K562 (cell line): Measurements from ENCODE around the gene HLA-DRB1. TPM values are rescaled to one million over a fixed set of nuclear protein-coding genes. Genes with fewer than 3 reads are reported as not detected.

Experiments
- ATAC-seq: fragments of 200-7000 bp; cut with Tn5 transposase; 3 replicates; pipeline ENCODE4 v1.9.1; 2020; ENCODE audit warnings: moderate library complexity
- BruUV-seq: library from RNA; stranded (reverse); fragments of 400-500 nt; replicated peaks from 2 replicates; lab custom pipeline; 2021; lab: Mats Ljungman, UMichigan
- CTCF ChIA-PET: fragments of 300-600 bp; formaldehyde crosslinking; extraction: SDS; loops from one replicate; lab custom pipeline; 2021; ENCODE audit warnings: low intra/inter-chr PET ratio; lab: Yijun Ruan, JAX
- POLR2A ChIA-PET: fragments of 300-600, 350-650 bp; sonication (Branson Sonifier 250); formaldehyde crosslinking; extraction: SDS; loops from one replicate; lab custom pipeline; 2021; ENCODE audit warnings: antibody characterized with exemption, inconsistent platforms; lab: Yijun Ruan, JAX
- DNase-seq, 4 experiments: peaks; one replicate each; pipeline versions ENCODE4 v3.0.0 to v3.0.0-alpha.2; 2011 to 2018; ENCODE audit warnings: low spot score in 3 of 4, mixed read lengths in 3 of 4; ENCODE audit errors: extremely low read depth in 1 of 4
- FAIRE-seq: peaks from 2 replicates; lab custom pipeline; 2011; peaks lifted over from hg19 to GRCh38; lab: Jason Lieb, UNC
- H2AFZ ChIP-seq: 2 replicates; pipeline ENCODE4 v1.6.0; 2011; ENCODE audit warnings: low read depth, low read length, control low read depth, inconsistent platforms
- H3K27ac ChIP-seq: fragments of 200-600 bp; 3 replicates; pipeline ENCODE4 v1.8.0; 2011; ENCODE audit warnings: low read depth, mild to moderate bottlenecking, control low read depth, inconsistent platforms, low read length, moderate library complexity, mixed read lengths; ENCODE audit errors: extremely low read depth
- H3K27me3 ChIP-seq, 2 experiments: fragments of 300-600 bp in 1 of 2; 2 replicates in 1 of 2; 3 replicates in 1 of 2; pipeline versions ENCODE4 v1.6.0 to v1.8.0; 2011; ENCODE audit warnings: inconsistent platforms in 2 of 2, low read length in 2 of 2, mild to moderate bottlenecking in 1 of 2, mixed read lengths in 1 of 2, moderate library complexity in 1 of 2; ENCODE audit not compliant: control insufficient read depth in 2 of 2, insufficient read depth in 2 of 2
- H3K36me3 ChIP-seq: fragments of 300-600 bp; 3 replicates; pipeline ENCODE4 v1.8.0; 2011; ENCODE audit warnings: mild to moderate bottlenecking, low read length, inconsistent platforms; ENCODE audit not compliant: control insufficient read depth, insufficient read depth
- H3K4me1 ChIP-seq, 2 experiments: fragments of 200-600 bp in 1 of 2; replicated peaks in 1 of 2; 2 replicates in 1 of 2; 3 replicates in 1 of 2; pipeline versions ENCODE4 v1.5.1 to v1.8.0; 2011; ENCODE audit warnings: inconsistent platforms in 2 of 2, low read length in 2 of 2, mild to moderate bottlenecking in 1 of 2, mixed read lengths in 1 of 2, moderate library complexity in 1 of 2; ENCODE audit not compliant: control insufficient read depth in 2 of 2, insufficient read depth in 2 of 2
- H3K4me2 ChIP-seq: 2 replicates; pipeline ENCODE4 v1.6.1; 2011; ENCODE audit warnings: low read length, control low read depth, inconsistent platforms, mixed read lengths; ENCODE audit not compliant: insufficient read depth
- H3K4me3 ChIP-seq: fragments of 200-600 bp; sonication (generic), shearing (Covaris generic); 2 replicates; pipeline ENCODE4 v1.5.1; 2016; ENCODE audit warnings: control low read depth, inconsistent platforms
- H3K79me2 ChIP-seq: fragments of 200-600 bp; 3 replicates; pipeline ENCODE4 v1.8.0; 2011; ENCODE audit warnings: low read length, inconsistent platforms; ENCODE audit not compliant: control insufficient read depth, insufficient read depth
- H3K9ac ChIP-seq, 2 experiments: 2 replicates each; pipeline versions ENCODE4 v1.6.0 to v1.6.1; 2011; ENCODE audit warnings: low read depth in 2 of 2, low read length in 2 of 2, control low read depth in 1 of 2, inconsistent platforms in 1 of 2, mild to moderate bottlenecking in 1 of 2, mixed read lengths in 1 of 2; ENCODE audit not compliant: insufficient read depth in 1 of 2
- H3K9me1 ChIP-seq: one replicate; pipeline ENCODE4 v1.6.0; 2011; ENCODE audit warnings: inconsistent platforms, mild to moderate bottlenecking, low read length, moderate library complexity; ENCODE audit not compliant: control insufficient read depth, insufficient read depth
- H3K9me3 ChIP-seq: replicated peaks from 2 replicates; pipeline ENCODE4 v1.5.1; 2011; ENCODE audit warnings: low read depth, low read length, inconsistent platforms; ENCODE audit not compliant: control insufficient read depth, insufficient read depth
- H4K20me1 ChIP-seq: replicated peaks from 2 replicates; pipeline ENCODE4 v1.6.1; 2011; ENCODE audit warnings: low read length, inconsistent platforms, mixed read lengths; ENCODE audit not compliant: control insufficient read depth, insufficient read depth
- MAFG ChIP-seq: fragments of 450-650 bp; conservative IDR thresholded peaks from 2 replicates; pipeline ENCODE4 v1.6.1; 2016; ENCODE audit warnings: missing genetic modification characterization, missing compliant biosample characterization
- NFE2L1 ChIP-seq: fragments of 450-650 bp; IDR thresholded peaks from 2 replicates; pipeline ENCODE4 v1.6.1; 2016; ENCODE audit warnings: missing genetic modification characterization, low read depth, mild to moderate bottlenecking, missing compliant biosample characterization, moderate library complexity, borderline replicate concordance
- YY1 ChIP-seq, 3 experiments: IDR thresholded peaks; 2 replicates each; pipeline ENCODE4 v1.6.1; 2011; ENCODE audit warnings: low read length in 2 of 3, mild to moderate bottlenecking in 2 of 3, moderate library complexity in 2 of 3, borderline replicate concordance in 1 of 3, control low read depth in 1 of 3, low read depth in 1 of 3; ENCODE audit not compliant: insufficient read depth in 3 of 3, insufficient replicate concordance in 2 of 3, control insufficient read depth in 1 of 3, insufficient read length in 1 of 3; ENCODE audit errors: extremely low read depth in 1 of 3
- ZBTB11 ChIP-seq, 3 experiments: fragments of 200-800 bp in 1 of 3; fragments of 250-450 bp in 1 of 3; fragments of 450-650 bp in 1 of 3; sonication (Bioruptor Pico) in 1 of 3; sonication (Bioruptor generic) in 1 of 3; formaldehyde crosslinking in 1 of 3; IDR thresholded peaks; 2 replicates each; pipeline versions ENCODE4 v1.6.1 to v1.8.0; 2016 to 2022; ENCODE audit warnings: mild to moderate bottlenecking in 2 of 3, missing genetic modification characterization in 2 of 3, missing compliant biosample characterization in 1 of 3, moderate library complexity in 1 of 3
- ZBTB40 ChIP-seq, 2 experiments: fragments of 450-650 bp in 1 of 2; sonication (generic) in 1 of 2; formaldehyde crosslinking in 1 of 2; IDR thresholded peaks; 2 replicates each; pipeline versions ENCODE4 v1.7.1 to v1.9.0; 2016 to 2022; ENCODE audit warnings: inconsistent platforms in 1 of 2, mild to moderate bottlenecking in 1 of 2, missing genetic modification reagents in 1 of 2
- ZNF707 ChIP-seq: fragments of 250-450 bp; sonication (Bioruptor Pico); conservative IDR thresholded peaks from 2 replicates; pipeline ENCODE4 v1.8.0; 2022; ENCODE audit warnings: inconsistent platforms, mild to moderate bottlenecking, moderate library complexity
- WGBS: fragments of 100-300 bp; shearing (Covaris generic); methylation state at CpG from one replicate; pipeline ENCODE4 v1.1.6; 2016; ENCODE audit warnings: low coverage, mixed read lengths; ENCODE audit not compliant: insufficient coverage; ENCODE audit errors: missing lambda C conversion rate; 5-methylcytosine and 5-hydroxymethylcytosine counted together
- in situ Hi-C: fragments of 300-500 bp; cut with MboI; formaldehyde crosslinking; loops from 4 replicates; pipeline ENCODE4 v1.15.0; 2018; ENCODE audit warnings: inconsistent platforms, mixed read lengths
- intact Hi-C: fragments of 100-400 bp; cut with micrococcal nuclease; formaldehyde crosslinking; loops from 2 replicates; pipeline ENCODE4 v1.14.2; 2022
- polyA plus RNA-seq, 8 experiments: library from polyadenylated mRNA; depleted of rRNA in 4 of 8; stranded (reverse) in 5 of 8; unstranded in 3 of 8; fragments of >200 nt; fragmentation: Nextera tagmentation in 2 of 8; fragmentation: Illumina TruSeq in 1 of 8; extraction: Ambion mirVana in 2 of 8; extraction: Trizol in 1 of 8; gene quantifications; 2 replicates each; pipeline versions ENCODE4 v1.2.1 to v1.2.3, GENCODE V29; 2011 to 2014; ENCODE audit warnings: inconsistent platforms in 1 of 8, missing spikeins in 1 of 8
- total RNA-seq, 7 experiments: library from RNA; depleted of rRNA in 6 of 7; stranded (reverse); fragments of >200 nt in 6 of 7; fragmentation: Illumina TruSeq in 2 of 7; extraction: Trizol in 2 of 7; gene quantifications; 2 replicates each; pipeline versions ENCODE4 v1.2.1 to v1.2.3, GENCODE V29; 2011 to 2021; ENCODE audit warnings: low replicate concordance in 1 of 7

HLA-DRB1 gene
- total and polyA plus RNA-seq, 9 of the 15 experiments (the other 6 are each of a cell fraction or from before 2014, with no cell fraction given) = 0.06 to 0.78 (median 0.06) TPM; not detected in 6

GRCh38 chr6:32613475-32613874 is 23.8 kb upstream of the HLA-DRB1 start:
- Histone ChIP-seq H3K9me1 (no peaks in the 10 kb centered on the region), H3K4me3 (no peak overlapping the region), H3K27ac (no peak overlapping the region), H3K4me1 (peaks cover 0 to 3% of the 10 kb centered on the region in 2 experiments; a peak in 1 of 5 replicates), H3K9me3 (no peaks in the 10 kb centered on the region; the same call in 1 of the 2 replicates), H2AFZ (no peak overlapping the region), H3K9ac (no peak overlapping the region), H3K4me2 (no peak overlapping the region), H4K20me1 (no peaks in the 10 kb centered on the region), H3K79me2 (no peaks in the 10 kb centered on the region), H3K27me3 (no peaks in the 10 kb centered on the region), H3K36me3 (no peaks in the 10 kb centered on the region)
- POLR2A ChIA-PET = no interaction called here
- DNase-seq (no peak), FAIRE-seq (no peak), ATAC-seq (no peak)
- WGBS = 0% methylated on average over 6 of the region's 6 CpGs
- in situ Hi-C loops = no loop called here
- no TSS peak for BruUV-seq
- CTCF ChIA-PET = no interaction called here
- intact Hi-C loops = no loop called here
- TF ChIP-seq NFE2L1 = no peak
- no peak for TF ChIP-seq MAFG
- TF ChIP-seq ZBTB11 (CRISPR knock-in tag; IDR thresholded peaks at IDR 0.05) = no peak
- TF ChIP-seq ZNF707 (CRISPR knock-in tag) = no peak
- TF ChIP-seq YY1 (IDR thresholded peaks at IDR 0.05; ENCODE audit: borderline replicate concordance in 1 of 3, control insufficient read depth in 1 of 3, extremely low read depth in 1 of 3, insufficient read depth in 3 of 3, insufficient read length in 1 of 3, insufficient replicate concordance in 2 of 3, low read depth in 1 of 3, low read length in 2 of 3) = no peak
- TF ChIP-seq ZBTB40 (IDR thresholded peaks at IDR 0.05) = no peak
- no peak for TF ChIP-seq ZBTB40 (CRISPR knock-in tag; IDR thresholded peaks at IDR 0.05)
